Activated CD8-positive, alpha-beta memory T cell treated with anti-CD3 and anti-CD28 coated beads for 4 hours (primary cell): Measurements from ENCODE around the gene ESYT2.

Experiments used
- DNase-seq, 2 donors: peaks; one replicate each; pipeline ENCODE4 v3.0.0-alpha.2; 2020; ENCODE audit warnings: low read depth in 2 of 2

ESYT2 gene

DNA sequence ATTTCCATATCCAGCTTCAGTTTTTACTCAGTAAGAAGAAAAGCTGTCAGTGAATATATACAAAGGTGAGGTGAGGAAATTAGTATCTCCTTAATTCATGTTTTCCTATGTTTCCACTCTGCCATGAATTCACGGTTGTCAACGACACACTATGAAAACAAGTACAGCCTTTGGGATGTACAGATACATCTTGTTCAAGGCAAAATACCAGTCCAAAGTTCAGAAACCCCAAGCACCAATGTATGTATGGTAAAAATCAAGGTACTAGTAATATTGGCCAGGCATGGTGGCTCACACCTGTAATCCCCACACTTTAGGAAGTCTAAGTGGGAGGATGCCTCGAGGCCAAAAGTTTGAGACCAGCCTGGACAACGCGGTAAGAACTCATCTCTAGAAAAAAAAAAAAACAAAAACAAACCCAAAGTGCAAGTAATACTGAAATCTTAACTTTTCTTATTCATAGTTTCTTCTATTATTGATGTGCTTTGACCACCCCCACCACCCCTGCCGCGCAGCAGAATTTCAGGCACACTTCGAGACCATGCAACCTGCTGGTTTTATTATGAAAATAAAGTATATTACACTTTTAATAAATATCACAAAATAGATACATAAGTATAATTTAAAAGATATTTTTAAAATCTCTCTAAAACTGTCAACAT lies 3.5 kb downstream of the ESYT2 start:
- DNase-seq: no peak

DNA sequence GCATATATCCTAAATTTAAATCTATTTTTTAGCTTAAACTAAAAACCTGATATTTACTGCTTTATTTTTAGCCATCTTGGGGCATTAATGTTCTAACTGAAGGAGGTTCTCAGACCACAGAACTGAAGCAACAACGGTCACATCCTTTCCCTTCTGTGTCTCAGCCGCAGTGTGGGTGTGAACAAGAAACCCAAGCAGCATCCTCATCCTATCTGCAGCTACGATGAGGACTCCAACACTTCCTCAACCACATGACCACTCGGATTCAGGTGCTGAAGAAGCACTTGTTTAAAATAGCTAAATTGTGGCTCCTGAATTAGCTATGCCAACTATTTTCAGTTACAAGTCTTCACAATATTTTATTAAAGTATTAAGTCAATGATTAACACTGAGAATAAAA lies 5.3 kb downstream of the ESYT2 start:
- peak; percentile 44 to 47 for DNase-seq

DNA sequence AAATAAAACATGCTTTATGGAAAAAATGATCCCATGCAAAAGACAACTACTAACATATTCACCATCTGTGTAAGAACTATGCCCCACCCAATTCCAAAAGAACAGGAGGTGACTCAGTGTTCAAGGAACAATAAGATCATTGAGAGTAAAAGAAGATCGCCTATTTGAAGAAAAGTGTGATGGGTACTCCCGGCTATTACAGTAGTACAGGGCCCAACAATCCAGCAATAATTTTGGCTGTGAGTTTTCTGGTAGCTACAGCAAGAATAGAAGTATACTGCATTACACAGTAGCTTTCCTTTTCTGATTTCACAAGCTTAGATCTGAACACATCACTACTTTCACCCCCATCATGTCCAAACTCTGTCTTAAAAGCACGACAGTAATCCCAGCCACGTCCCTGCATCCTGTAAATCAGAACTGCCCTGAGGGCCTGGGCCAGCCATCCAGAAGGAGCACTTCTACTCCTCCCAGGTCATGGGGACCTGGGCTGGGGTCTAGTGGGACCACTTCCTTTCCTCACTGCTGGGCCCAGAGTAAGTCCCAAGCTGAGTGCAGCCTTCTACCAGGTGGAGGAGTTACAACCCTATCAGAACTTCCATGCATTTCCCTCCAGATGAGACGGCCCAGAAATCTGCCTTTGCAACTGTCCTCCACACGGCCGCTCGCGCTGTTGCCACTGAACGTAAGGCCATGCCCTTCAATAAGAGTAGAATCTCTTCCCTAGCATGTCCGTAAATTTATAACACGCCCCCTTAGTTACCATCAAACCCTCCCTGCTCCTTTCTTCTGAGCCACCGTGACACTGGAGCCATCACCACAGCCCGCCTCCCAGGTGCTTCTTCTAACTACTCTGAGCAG lies 7.9 kb downstream of the ESYT2 start:
- no peak for DNase-seq

DNA sequence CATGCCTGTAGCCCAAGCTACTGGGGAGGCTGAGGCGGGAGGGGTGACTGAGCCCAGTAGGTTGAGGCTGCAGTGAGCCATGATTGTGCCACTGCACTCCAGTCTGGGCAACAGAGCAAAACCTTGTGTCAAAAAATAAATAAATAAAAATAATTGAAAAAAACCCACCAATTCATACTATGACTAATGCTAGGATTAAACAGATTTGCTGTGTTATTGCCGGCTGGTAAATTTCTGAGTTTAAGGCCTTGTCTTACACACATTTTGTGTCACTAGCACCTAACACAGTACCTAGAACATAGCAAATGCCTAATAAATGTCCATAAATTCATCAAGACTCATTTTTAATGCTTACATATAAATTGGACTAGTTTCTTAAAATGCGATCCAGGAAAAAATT lies 8.7 kb downstream of the ESYT2 start:
- DNase-seq: no peak

DNA sequence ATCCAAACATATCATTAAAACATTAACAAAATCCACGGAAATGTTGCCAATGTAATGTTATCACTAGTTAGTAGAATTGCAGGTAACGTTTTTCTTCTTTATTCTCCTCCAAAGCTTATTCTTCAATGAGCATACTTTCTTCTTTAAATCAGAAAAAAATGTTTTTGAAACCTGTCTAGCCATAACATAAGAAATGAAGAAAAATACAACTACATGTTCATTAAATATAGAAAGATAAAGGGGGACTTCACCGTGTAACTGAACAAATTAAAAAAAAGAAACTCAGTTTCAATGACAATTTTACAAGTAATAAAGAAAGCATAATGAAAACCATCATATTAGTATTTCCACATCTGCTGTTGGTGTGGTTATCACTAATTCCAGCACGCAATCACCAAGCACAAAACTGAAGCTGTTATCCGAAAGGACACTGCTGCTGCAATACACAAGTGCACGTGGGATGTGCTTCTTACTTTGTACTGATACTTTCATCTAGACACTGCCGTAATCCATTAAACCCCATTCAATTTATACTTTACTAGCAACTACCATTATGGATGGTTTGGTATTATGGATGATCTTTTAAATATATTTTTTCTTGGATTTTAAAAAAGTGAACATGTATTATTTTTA lies 9.6 kb downstream of the ESYT2 start:
- DNase-seq: no peak

DNA sequence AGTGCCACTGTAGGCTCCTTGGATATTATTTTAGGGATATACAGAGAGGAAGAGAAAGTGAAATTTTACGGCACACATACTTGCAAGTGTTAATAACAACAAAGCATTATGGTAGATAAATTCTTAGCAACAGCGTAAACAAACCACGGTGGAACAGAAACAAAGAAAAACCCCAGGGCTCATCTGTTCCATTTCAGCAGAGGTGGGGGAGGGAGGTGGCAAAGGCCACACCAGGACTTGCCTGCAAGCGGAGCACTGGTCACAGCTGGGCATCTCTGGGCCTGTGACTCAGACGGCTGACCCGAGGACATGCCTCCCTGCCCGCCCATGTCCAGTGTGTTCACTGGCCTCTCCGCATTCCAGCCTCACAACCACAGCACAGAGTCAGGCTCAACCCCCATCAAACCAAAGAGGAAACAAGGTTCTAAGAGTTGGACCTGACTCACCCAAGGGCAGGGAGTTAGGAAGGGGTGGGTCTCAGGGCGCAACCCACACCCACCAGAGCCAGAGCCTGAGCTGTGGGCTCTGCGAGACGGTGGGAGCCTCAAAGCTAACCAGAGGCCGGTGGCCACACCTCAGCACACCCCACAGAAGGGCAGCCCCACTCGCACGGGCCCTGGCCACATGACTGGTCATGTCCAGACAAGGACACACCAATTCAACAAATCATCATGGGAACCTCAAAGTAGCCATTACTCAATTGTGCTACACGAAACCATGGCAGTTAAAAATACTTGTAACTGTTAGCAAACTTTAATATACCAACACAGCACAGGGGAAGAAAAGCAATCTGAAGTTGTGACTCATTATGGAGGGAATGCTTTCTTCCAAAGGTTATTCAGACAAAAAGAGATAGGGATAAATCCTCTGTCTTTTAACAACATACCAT lies 10.7 kb downstream of the ESYT2 start:
- DNase-seq: peak; percentile 45 to 62

DNA sequence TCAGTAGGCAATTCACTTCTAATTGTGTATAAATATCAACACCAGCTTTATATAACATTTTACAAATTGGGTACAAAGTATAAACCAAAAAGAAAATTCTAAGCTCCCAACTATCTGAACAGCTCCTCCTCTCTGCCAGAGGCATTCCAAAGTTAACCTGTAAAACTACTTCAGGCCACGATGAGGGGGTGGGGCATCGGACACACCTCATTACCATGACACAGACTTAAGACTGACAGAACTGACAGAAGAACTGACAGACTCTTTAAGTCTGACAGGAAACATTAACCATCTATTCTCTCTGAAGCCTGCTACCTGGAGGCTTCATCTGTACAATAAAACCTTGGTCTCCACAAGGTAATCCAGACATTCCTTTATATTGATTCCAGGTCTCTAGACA lies 12.3 kb downstream of the ESYT2 start:
- DNase-seq: no peak

DNA sequence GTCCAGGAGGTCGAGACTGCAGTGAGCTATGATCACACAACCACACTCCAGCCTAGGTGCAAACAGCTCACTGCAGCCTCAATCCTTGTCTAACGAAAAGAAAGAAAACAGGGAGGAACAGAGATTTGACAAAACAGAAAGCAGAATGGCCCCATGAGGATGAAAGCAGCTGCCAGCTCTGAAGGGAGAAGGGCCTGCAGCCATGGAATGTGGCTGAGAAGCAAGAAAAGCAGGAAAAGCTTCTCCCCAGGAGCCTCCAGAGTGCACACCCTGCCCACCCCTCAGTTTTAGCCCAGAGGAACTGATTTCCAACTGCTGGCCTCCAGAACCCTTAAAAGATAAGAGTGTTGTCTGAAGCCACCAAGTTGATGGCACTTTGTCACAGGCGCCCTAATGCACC lies 13.0 kb downstream of the ESYT2 start:
- DNase-seq: no peak

DNA sequence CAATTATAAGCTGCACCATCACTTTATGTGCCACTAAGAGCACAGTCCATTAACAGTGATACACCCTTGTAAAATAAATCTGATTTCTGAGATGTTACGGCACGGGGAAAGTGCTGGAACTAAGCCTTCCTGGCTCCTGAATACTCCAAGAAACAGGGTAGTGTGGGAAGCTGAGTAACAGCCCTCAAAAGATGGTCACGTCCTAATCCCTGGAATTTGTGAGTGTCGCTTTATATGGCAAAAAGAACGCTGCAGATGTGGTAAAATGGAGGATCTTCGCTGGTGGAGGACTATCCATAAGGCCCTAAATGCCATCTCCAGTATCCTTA lies 13.5 kb downstream of the ESYT2 start:
- DNase-seq: no peak

DNA sequence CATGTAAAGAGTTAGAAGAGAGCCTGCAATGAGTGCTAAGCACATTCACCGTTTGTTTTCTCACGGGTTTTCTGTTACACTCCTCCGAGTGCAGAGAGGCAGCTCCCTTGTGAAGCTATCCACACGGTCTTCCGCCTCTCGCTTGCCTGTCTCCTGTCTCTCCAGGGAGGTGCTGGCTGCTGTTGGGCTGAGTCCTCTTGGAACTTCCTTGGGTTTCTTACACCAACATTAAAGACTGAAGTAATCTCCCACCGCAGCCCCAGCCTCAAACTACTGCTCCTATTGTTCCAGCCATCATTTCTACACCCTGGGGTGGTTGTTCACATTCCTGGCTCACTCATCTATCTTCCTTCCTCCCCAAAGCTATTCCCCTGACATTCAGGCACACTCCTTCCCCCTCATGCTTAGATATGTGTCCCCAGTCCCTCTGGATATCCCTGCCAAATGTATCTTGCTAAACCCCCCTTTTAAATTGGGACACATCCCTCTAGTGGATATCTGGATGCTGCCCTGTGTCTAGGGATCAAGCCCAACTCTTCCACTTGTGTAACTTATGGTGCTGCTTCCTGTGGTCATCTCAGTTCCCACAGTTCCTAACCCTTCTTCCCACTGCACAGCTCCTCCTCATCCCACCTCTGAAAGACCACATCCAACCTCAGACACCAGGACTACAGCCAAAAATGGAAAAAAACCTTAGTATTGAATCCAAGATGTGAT lies 14.1 kb downstream of the ESYT2 start:
- no peak for DNase-seq

DNA sequence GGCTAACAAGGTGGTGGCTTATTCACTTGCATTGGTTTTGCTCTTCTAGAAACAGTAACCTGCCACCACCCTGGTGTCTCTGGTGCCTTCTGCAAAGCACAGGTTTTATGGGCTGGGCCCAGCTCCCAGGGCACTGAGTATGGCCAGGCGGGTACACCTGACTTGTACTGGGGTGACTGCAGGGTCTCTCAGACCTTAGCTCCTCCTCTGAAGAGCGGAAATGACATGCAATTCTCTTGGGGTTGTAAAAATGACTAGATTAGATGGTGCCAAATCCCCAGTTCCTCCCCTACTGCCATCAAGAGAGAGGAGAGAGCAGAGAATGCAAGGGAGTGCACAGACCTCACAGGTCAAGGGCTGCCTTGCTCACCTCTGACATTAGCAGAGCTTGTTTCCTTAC lies 14.7 kb downstream of the ESYT2 start:
- no peak for DNase-seq

DNA sequence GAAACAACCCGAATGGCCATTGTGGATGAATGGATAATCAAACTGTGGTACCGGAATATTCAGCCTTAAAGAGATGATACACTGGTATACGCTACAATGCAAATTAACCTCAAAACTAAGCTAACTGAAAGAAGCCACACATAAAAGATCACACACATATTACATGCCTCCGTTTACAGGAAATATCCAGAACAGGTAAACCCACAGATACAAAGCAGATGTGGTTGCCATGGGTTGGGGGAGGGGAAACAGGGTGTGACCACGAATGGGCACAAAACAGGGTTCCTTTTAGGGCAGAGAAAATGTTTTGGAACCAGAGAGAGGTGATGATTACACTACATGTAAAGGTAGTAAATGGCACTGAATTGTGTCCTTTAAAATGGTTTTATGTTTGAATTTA lies 16.6 kb downstream of the ESYT2 start:
- DNase-seq: no peak

DNA sequence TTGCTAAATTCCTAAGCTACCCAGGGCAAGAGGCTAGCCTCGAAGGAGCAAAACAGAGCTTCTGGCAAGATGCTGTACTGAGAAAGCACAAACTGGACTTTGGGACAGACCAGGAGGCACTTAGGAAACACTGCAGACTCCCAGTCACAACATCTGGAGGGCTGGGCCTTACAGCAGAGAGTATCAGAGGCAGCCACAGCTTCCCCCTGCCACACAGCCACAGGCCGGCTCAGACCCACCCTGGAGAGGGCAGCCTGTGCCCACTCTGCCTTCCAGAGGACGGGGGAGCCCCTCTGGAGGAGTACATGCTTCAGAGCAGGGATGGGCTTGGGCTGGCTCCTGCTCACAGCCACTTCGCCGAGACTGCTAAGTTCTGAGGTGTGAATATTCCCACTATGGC lies 17.4 kb downstream of the ESYT2 start:
- no peak for DNase-seq

DNA sequence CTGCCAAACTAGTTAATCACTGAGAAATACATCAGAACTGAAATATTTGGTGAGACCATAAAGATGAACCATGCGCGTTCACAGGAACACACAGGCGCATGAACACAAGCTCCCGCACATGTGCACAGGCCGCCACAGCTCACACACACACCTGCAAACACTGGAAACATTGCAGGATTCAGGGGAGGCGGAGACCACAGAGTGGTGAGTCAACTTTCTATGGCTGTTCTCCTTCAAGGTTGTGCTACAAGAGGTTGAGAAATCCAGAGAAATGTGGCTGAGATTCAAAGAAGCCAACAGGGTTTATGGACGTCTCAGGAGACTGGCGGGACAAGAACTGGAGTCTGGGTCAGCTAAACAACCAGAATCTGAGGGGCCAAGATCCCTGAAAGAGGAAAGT lies 17.8 kb downstream of the ESYT2 start:
- no peak for DNase-seq

DNA sequence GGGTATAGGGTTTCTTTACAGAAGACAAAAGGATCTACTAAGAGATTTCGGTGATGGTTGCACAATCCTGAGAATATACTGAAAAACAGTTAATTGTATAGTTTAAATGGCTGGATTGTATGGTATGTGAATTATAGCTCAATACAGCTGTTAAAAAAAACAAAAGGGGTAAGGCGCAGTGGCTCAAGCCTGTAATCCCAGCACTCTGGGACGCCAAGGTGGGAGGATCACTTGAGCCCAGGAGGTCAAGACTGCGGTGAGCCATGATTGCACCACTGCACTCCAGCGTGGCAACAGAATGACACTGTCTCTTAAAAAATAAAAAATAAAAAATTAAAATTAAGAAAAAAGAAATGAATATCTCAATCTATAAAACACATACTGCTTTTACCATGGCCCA lies 18.5 kb downstream of the ESYT2 start:
- no peak for DNase-seq

DNA sequence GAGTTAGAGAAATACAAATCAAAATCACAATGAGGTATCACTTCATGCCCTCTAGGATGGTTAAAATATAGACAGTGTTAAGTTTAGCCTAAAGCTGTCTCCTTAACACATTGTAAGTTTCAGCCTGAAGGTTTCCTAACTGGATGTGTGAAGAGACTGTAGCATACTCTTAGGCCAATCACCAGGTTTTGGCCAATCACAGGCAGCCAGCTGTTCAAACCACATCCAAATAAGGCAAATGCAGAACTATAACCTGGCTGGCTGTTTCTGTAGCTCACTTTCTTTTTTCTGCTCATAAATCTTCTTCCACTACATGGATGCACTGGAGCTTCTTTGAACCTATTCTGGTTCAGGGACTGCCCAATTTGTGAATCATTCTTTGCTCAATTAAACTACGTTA lies 19.7 kb downstream of the ESYT2 start:
- no peak for DNase-seq

DNA sequence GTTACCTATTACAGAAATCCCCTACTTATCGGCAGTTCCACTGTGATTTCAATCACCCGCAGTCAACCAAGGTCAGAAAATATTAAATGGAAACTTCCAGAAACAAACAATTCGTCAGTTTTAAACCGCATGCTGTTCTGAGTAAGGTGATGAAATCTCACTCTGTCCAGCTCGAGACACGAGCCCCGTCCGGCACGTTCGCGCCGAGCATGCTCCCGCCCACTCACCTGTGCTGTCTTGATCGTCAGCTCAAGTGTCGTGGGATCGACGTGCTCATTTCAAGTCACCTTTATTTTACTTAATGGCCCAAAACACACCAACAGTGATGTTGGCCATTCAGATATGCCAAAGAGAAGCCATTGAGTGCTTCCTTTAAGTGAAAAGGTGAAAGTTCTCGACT lies 21.2 kb downstream of the ESYT2 start:
- DNase-seq: no peak

DNA sequence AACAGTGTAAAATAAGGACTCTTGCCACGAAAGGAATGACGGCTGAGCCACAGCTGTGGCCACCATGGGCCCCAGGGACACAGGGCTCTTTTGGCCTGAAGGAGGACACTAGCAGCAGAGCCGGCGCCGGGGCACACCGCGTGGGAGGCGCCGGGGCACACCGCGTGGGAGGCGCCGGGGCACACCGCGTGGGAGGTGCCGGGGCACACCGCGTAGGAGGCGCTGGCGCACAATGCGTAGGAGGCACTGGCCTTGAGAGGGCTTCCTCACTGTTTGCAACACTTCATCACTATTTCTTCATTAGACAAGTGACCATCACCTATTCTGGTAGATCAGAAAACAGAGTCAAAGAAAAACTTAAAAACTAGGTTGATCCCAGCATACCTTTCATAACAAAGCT lies 23.4 kb downstream of the ESYT2 start:
- no peak for DNase-seq

DNA sequence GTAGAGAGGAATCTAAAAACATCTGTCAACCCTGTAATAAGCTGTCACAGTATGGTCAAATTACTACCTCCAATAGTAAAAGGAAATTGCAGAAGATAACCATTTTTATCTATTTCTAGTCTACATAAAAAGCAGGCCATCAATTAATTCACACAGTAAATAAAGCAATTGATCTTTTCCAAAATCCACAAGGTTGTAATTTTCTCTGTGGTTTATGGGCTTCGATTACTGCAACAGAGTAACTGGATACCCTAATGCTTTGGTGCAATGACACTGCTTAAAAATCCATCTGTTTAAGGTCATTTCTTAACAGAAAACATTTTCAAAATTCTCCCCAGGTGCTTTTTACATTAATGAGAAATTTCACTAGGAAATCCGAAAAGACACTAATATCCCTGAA lies 23.9 kb downstream of the ESYT2 start:
- DNase-seq: no peak

DNA sequence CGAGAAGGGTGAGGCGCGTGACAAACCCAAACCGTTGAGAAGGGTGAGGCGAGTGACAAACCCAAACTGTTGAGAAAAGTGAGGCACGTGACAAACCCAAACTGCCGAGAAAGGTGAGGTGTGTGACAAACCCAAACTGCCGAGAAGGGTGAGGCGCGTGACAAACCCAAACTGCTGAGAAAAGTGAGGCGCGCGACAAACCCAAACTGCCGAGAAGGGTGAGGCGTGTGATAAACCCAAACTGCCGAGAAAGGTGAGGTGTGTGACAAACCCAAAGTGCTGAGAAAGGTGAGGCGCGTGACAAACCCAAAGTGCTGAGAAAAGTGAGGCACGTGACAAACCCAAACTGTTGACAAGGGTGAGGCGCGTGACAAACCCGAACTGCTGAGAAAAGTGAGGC lies 25.0 kb downstream of the ESYT2 start:
- no peak for DNase-seq

DNA sequence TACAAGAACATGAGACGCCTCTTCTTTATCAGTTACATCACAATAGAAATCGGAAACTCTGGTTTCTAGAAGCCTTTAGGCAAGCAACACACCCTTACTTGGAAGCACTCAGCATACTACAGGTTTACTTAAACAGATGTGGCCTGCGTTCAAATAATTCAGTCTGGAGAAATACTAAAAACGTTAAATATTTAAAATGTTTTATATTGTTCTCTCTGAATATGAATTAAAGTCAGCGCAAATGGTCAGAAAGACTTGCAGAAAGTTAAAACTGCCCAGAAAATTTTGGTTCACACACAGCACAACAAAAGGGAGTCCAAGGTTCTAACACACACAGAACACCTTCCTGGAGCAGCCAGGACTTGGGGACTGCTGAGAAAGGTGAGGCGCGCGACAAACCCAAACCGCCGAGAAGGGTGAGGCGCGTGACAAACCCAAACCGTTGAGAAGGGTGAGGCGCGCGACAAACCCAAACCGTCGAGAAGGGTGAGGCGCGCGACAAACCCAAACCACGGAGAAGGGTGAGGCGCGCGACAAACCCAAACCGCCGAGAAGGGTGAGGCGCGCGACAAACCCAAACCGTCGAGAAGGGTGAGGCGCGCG lies 25.8 kb downstream of the ESYT2 start:
- no peak for DNase-seq
